GM18867 (cell line): ENCODE measurements around the gene CSPG4.
"Not testable (repeated sequence)": the region's sequence is repeated elsewhere in the genome, so short reads cannot be mapped to it uniquely, and the experiment has no call there.

Source experiments
- ATAC-seq: cut with Tn5 transposase; IDR thresholded peaks from one replicate; pipeline ENCODE4 v1.9.1; 2021; ENCODE audit warnings: mild to moderate bottlenecking, moderate library complexity; ENCODE audit not compliant: unreplicated experiment

Gene CSPG4

GRCh38 chr15:75712668-75713337 lies at the start of gene CSPG4:
CSPG4 (minus strand) TSS chr15:75712848; CDS start chr15:75712755, 93 bp downstream.
- no peak for ATAC-seq

- not testable (repeated sequence) for ATAC-seq
Measured at GRCh38 chr15:75762357-75762718, 49.7 kb upstream of the CSPG4 start.

DNA sequence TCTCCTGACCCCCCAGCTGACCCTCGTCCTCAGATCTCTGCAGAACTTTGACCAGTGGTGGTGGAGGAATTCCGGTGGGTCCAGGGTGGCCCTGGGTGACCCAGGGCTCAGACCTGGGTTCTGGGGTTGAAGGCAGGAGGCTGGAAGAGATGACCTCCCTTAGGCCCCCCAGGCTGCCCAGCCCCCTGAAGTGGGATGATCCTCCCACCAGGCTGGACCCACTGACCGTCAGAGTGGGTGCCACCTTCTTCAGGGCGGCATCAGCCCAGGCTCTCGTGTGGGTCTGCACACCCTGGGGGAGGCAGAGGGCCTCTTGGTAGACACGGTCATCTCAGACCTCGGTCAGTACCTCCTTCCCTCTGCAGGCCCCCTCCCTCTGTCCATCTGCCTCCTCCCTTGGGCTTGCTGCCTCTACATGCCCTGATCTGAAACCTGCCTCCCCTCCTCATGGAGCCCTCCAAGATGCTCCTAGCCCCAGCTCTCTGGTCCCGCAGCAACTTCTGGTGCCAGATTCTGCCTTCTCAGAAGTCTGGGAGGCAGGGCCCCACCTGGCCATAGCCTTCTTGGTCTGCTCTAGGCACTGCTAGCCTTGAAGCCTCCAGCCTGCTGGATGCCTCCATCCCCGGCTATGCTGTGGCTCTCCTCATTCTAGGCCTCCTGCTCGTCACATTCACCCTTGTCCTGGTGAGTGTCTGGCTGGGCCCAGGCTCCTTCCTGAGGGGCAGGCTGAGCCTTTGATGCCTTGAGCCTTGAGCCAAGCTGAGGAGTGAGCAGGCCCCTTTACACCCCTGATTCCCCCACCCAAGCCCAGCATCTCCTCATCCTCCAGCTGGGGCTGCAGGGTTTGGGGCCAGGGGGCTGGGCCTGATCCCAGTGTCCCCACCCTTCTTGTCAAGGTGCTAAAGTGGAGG lies 49.1 kb upstream of the CSPG4 start:
- ATAC-seq, result no peak

- no peak for ATAC-seq
Measured at GRCh38 chr15:75760704-75761435, 48.2 kb upstream of the CSPG4 start.

DNA sequence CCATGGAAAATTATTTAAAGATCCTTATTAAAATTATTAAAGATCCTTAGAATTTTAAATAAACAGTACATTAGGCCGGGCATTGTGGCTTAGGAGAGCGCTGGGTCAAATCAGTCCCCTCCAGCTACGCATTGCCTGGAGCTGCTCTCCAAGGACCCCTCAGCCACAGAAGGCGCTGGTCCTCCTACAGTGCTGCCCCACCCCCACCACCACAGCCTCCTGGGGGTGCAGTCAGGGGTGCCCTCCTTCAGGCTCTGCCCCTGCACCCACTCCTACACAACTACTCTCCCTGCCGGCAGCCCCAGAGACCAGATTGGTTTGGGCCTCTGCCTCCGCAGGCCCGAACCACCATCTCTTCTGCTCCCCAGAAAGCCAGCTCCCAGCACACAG lies 47.5 kb upstream of the CSPG4 start:
- not testable (repeated sequence) for ATAC-seq

DNA sequence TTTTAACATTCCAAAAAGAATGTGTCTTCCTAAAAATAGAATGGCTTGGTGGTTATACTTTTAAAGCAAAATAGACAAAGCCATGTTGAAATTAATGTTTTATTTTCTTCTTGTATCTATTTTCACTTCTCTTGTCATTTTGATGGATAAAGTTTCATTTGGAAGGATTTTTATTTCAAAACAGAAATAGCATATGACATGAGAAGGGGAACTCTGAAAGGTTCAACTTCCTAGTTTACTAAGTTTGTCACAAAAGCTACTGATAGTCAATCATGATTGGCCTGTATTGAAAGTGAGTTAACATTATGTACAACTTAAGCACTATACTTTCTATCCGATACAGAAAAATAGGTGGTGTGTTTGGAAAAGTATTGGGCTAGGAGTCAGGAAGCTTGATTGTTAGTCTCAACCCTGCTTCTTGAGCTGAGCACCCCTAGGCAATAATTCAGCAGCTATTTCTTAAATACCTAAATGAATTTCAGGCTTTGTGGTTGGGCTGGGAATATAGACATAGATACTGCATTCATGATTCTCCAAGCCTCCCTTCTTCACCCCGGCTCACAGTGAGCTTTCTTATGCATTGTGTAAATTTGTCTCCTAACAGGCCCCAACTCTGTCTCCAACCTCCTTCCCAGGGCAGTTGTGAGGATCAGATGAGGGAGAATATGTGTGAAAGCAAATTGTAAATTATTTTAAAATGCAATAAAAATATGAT lies 46.9 kb upstream of the CSPG4 start:
- no peak for ATAC-seq

DNA sequence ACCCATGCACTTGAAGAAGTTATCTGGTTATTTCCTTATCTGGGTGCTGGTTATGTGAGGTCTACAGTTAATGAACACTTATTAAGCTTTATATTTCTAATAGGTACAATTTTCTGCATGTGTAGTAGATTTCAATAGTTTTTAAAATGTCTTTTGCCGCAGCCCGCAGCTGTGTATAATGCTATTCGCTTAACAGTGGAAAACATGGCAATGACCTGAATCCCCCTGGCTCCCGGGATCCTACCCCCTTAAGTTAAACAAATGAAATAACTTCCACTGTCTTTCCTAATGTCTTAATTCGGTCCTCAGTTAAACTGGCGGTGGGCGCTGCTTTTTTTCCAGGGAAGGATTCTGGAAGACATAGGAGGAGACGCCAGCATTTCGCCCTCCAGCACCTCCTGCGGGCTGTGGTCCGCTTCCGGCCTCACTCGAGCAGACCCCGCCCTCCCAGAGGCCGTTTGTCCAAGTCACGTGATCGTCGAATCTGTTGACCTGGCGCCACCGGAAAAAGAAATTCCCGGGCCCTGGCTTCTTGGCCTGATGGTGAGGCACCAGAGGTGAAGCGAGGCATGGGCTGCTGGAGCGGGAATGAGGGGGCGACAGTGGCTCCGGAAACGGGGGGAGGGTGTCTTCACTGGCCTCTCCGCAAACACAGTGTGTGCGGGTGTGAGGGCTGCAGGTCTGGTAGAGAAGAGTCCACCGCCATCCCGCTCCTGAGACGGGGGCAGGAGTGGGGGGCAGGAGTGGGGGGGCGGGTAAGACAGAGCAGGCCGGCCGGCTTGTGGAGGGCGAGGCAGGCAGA lies 45.6 kb upstream of the CSPG4 start:
- no peak for ATAC-seq

DNA sequence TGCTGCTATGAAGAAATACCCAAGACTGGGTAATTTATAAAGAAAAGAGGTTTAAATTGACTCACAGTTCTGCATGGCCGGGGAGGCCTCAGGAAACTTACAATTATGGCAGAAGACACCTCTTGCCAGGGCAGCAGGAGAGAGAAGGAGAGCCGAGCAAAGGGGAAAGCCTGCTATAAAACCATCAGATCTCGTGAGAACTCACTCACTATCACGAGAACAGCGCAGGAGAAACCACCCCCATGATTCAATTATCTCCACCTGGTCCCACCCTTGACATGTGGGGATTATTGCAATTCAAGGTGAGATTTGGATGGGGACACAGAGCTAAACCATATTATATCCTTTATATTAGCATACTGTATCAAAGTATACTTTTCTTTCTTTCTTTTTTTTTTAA lies 42.2 kb upstream of the CSPG4 start:
- not testable (repeated sequence) for ATAC-seq

- no peak for ATAC-seq
Measured at GRCh38 chr15:75753145-75753544, 40.5 kb upstream of the CSPG4 start.

- ATAC-seq, result no peak
Measured at GRCh38 chr15:75751891-75752290, 39.2 kb upstream of the CSPG4 start.

GRCh38 chr15:75751116-75751875 lies 38.6 kb upstream of the CSPG4 start:
- no peak for ATAC-seq

- no peak for ATAC-seq
Measured at GRCh38 chr15:75750261-75751050, 37.8 kb upstream of the CSPG4 start.

- no peak for ATAC-seq
Measured at GRCh38 chr15:75749820-75750219, 37.2 kb upstream of the CSPG4 start.

GRCh38 chr15:75748882-75749281 lies 36.2 kb upstream of the CSPG4 start:
- not testable (repeated sequence) for ATAC-seq

GRCh38 chr15:75747121-75747520 lies 34.5 kb upstream of the CSPG4 start:
- not testable (repeated sequence) for ATAC-seq

DNA sequence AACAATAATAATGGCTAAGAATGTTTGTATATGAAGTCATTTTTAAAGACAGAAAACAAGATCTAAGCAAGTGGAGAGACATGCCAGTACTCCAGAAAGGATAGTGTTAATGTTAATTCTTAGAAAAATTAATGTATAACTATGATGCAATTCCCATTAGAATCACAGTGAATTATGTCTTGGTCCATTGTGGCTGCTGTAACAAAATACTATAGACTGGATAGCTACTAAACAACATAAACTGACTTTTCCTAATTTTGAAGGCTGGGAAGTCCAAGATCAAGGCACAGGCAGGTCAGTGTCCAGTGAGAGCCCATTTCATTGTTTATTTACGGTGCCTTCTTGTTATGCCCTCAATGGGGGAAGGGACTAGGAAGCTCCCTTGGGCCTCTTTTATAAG lies 32.7 kb upstream of the CSPG4 start:
- ATAC-seq, result no peak

DNA sequence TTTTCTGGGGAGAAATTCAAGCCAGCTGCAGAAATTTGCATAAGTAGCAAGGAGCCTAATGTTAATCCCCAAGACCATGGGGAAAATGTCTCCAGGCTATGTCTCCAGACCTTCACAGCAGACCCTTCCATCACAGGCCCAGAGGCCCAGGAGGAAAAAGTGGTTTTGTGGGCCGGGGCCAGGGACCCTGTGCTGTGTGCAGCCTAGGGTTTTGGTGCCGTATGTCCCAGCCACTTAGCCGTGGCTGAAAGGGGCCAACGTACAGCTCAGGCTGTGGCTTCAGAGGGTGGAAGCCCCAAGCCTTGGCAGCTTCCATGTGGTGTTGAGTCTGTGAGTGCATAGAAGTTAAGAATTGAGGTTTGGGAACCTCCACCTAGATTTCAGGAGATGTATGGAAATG lies 29.7 kb upstream of the CSPG4 start:
- not testable (repeated sequence) for ATAC-seq

DNA sequence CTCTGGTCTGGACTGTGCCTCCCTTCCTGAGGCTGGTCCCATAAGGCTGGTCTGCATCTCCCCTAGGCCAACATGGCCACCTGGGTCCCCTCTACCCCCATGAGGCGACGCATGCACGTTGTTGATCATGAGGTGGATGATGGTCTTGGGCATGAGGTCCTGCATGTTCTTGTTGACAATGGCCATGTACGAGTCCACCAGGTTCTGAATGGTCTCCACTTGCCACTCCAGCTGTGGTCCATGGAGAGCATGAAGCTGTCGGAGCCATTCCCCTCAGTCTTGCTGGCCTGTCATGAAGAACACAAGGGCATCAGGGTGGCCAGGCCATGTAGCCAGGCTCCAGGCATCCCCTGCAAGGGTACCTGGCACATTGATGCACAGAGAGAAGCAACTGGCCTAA lies 27.1 kb upstream of the CSPG4 start:
- ATAC-seq, result no peak
